ENCODE measurements around the gene ANP32E. TPM values are rescaled to one million over a fixed set of nuclear protein-coding genes. Genes with fewer than 3 reads are reported as not detected.

Gene ANP32E
- total RNA-seq, 1 experiment from 2014 or later: 63.3 TPM

DNA sequence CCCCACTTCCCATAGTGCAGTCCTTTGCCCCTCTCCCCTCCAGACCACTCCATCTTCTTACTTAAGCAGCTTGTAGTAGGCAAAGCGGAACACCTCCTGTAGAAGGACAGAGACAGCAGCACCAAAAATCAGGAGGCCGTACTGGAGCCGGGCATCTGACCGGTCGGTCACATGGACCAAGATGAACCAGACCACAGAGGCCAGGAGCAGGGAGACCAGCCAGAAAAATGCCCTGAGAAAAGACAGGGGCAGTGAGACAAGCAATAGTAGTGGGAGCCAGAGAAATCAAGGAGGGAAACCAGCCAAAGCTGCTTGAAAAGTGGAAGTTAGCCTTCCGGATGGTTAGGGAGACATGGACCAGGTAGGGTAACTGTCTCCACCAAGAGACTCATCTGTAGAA, 32.0 kb upstream of the ANP32E start:
- H3K4me2 ChIP-seq: peak overlapping the region; percentile 100
- 0 out of 2 replicates have a peak, but pooled peaks cover 4% of the 10 kb centered on the region for H4K20me1 ChIP-seq (ENCODE audit: insufficient read depth)
- peaks cover 33% of the 10 kb centered on the region for H3K4me1 ChIP-seq (replicated peaks; ENCODE audit: insufficient read depth)
- H3K9me2 ChIP-seq (ENCODE audit: insufficient read depth): no peaks in the 10 kb centered on the region
- no peak for DNase-seq
- TF ChIP-seq, protein P1, sequence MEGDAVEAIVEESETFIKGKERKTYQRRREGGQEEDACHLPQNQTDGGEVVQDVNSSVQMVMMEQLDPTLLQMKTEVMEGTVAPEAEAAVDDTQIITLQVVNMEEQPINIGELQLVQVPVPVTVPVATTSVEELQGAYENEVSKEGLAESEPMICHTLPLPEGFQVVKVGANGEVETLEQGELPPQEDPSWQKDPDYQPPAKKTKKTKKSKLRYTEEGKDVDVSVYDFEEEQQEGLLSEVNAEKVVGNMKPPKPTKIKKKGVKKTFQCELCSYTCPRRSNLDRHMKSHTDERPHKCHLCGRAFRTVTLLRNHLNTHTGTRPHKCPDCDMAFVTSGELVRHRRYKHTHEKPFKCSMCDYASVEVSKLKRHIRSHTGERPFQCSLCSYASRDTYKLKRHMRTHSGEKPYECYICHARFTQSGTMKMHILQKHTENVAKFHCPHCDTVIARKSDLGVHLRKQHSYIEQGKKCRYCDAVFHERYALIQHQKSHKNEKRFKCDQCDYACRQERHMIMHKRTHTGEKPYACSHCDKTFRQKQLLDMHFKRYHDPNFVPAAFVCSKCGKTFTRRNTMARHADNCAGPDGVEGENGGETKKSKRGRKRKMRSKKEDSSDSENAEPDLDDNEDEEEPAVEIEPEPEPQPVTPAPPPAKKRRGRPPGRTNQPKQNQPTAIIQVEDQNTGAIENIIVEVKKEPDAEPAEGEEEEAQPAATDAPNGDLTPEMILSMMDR (conservative IDR thresholded peaks at IDR 0.05): no peak
- TF ChIP-seq EZH2 (IDR thresholded peaks at IDR 0.05; ENCODE audit: low read depth): no peak
- no TSS peak for BruUV-seq (replicated peaks)
- H3K27me3 ChIP-seq (ENCODE audit: insufficient read depth, low read depth): no peaks in the 10 kb centered on the region
- POLR2A ChIA-PET (ENCODE audit: unreplicated experiment): interaction anchor here (0.7 kb wide), 1 partner anchor 34 kb away, joined by 5 read pairs; no protein-coding TSS in a partner anchor
- peak overlapping the region; percentile 87 for H3K4me3 ChIP-seq
- H3K9me3 ChIP-seq (ENCODE audit: insufficient read depth, low read depth): no peaks in the 10 kb centered on the region
- 0 out of 2 replicates have a peak overlapping the region, but pooled peaks have one; percentile 79 for H3K27ac ChIP-seq
- intact Hi-C loops (cut with micrococcal nuclease; ENCODE audit: unreplicated experiment): loop anchor here (10.0 kb wide), 1 partner anchor 297 kb away; no protein-coding TSS in a partner anchor
- H3K36me3 ChIP-seq (ENCODE audit: low read depth): peaks cover 17% of the 10 kb centered on the region
- peak overlapping the region; percentile 86; the same call in 1 of the 2 replicates for H2AFZ ChIP-seq
- CTCF ChIA-PET: no interaction called here
- peaks cover 35% of the 10 kb centered on the region for H3F3A ChIP-seq (ENCODE audit: insufficient read depth, low read depth)
- H3K79me2 ChIP-seq (ENCODE audit: low read depth): peaks cover 23% of the 10 kb centered on the region

DNA sequence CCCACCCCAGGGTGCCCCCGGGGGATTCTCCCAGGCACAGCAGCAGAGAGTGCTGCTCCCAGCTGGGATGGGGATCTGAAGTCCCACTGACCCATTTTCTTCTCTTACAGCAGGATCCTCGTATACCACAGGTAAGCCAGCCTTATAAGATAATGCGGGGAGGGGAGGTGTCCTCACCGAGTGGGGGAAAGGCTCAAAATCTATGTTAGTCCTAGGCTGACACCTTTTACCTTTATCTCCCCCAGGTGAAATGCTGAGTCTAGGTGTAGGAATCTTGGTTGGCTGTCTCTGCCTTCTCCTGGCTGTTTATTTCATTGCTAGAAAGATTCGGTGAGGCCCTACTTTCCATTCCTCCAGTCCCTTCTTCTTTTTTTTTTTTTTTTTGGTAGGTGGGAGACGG, 27.6 kb upstream of the ANP32E start:
- Histone ChIP-seq H3F3A (ENCODE audit: insufficient read depth, low read depth) (peaks cover 60% of the 10 kb centered on the region), H3K36me3 (ENCODE audit: low read depth) (peaks cover 17% of the 10 kb centered on the region), H3K4me1 (replicated peaks; ENCODE audit: insufficient read depth) (peaks cover 67% of the 10 kb centered on the region), H2AFZ (no peak overlapping the region), H3K9me2 (ENCODE audit: insufficient read depth) (no peaks in the 10 kb centered on the region), H3K9me3 (ENCODE audit: insufficient read depth, low read depth) (no peaks in the 10 kb centered on the region), H3K4me2 (peak overlapping the region; percentile 60), H3K27me3 (ENCODE audit: insufficient read depth, low read depth) (no peaks in the 10 kb centered on the region), H4K20me1 (ENCODE audit: insufficient read depth) (0 out of 2 replicates have a peak, but pooled peaks cover 4% of the 10 kb centered on the region), H3K79me2 (ENCODE audit: low read depth) (peaks cover 20% of the 10 kb centered on the region), H3K27ac (peak overlapping the region; percentile 83), H3K4me3 (no peak overlapping the region)
- no peak for DNase-seq
- CTCF ChIA-PET: interaction anchor here (1.1 kb wide), 1 partner anchor 18 kb away, joined by 3 read pairs; no protein-coding TSS in a partner anchor
- intact Hi-C loops (cut with micrococcal nuclease; ENCODE audit: unreplicated experiment): loop anchor here (10.0 kb wide), 1 partner anchor 301 kb away; no protein-coding TSS in a partner anchor
- POLR2A ChIA-PET (ENCODE audit: unreplicated experiment): interaction anchor here (0.6 kb wide), 3 partner anchors 80 to 1279 kb away, joined by 3 to 11 read pairs (median 4); no protein-coding TSS in a partner anchor
- no TSS peak for BruUV-seq (replicated peaks)
- no peak for TF ChIP-seq EZH2 (IDR thresholded peaks at IDR 0.05; ENCODE audit: low read depth)
- TF ChIP-seq, protein P1 (conservative IDR thresholded peaks at IDR 0.05): no peak

DNA sequence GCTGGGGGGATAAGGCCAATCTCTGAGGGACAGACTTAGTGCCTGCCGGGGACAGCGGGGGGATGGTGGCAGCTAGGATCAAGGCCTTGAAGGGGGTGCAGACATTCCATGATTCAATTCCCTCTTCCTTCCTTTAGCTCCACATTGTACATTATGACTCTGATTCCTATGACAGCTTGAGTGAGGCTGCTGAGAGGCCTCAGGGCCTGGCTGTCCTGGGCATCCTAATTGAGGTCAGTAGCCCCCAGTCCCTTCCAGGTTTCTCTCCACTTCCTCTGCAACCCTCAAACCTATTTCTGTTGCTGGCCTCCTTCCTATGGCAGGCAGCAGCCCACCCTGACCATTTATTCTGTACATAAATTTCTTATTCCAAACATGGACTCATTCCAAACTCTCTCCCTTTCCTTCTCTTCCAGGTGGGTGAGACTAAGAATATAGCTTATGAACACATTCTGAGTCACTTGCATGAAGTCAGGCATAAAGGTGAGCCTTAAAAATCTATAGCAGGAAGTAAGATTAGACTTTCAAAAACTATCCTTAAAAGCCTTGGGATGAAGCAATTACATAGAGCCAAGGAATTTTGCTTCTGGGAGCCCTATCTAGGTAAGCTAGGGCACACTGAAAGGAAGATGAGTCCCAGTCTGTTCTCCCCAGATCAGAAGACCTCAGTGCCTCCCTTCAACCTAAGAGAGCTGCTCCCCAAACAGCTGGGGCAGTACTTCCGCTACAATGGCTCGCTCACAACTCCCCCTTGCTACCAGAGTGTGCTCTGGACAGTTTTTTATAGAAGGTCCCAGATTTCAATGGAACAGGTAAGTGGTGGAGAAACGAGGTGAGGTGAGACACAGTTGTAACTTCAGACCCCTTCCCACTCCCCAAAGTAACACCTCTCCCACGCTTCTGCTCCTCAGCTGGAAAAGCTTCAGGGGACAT, 26.7 kb upstream of the ANP32E start:
- Histone ChIP-seq H3K4me1 (replicated peaks; ENCODE audit: insufficient read depth) (peaks cover 66% of the 10 kb centered on the region), H2AFZ (no peak overlapping the region), H3K79me2 (ENCODE audit: low read depth) (peaks cover 11% of the 10 kb centered on the region), H3K27me3 (ENCODE audit: insufficient read depth, low read depth) (no peaks in the 10 kb centered on the region), H3K9me2 (ENCODE audit: insufficient read depth) (no peaks in the 10 kb centered on the region), H3K9me3 (ENCODE audit: insufficient read depth, low read depth) (no peaks in the 10 kb centered on the region), H3K4me3 (no peak overlapping the region; the same call in 1 of the 2 replicates), H3F3A (ENCODE audit: insufficient read depth, low read depth) (peaks cover 60% of the 10 kb centered on the region), H3K27ac (peak overlapping the region; percentile 83), H3K4me2 (peak overlapping the region; percentile 60), H4K20me1 (ENCODE audit: insufficient read depth) (0 out of 2 replicates have a peak, but pooled peaks cover under 1% of the 10 kb centered on the region), H3K36me3 (ENCODE audit: low read depth) (peaks cover 17% of the 10 kb centered on the region)
- peak; percentile 9 to 92 for DNase-seq
- BruUV-seq (replicated peaks): no TSS peak
- ChIA-PET CTCF (interaction anchor here (0.6 to 1.1 kb wide), 3 partner anchors 10 to 334 kb away, joined by 3 read pairs; partner anchors contain the start of gene C1orf54), POLR2A (ENCODE audit: unreplicated experiment) (interaction anchor here (0.5 to 0.7 kb wide), 11 partner anchors 22 to 1280 kb away, joined by 3 to 16 read pairs (median 3); partner anchors contain the start of gene MCL1)
- intact Hi-C loops (cut with micrococcal nuclease; ENCODE audit: unreplicated experiment): loop anchor here (10.0 kb wide), 1 partner anchor 302 kb away; no protein-coding TSS in a partner anchor
- TF ChIP-seq, protein P1 (conservative IDR thresholded peaks at IDR 0.05): no peak
- TF ChIP-seq EZH2 (IDR thresholded peaks at IDR 0.05; ENCODE audit: low read depth): no peak

All from PC-9 (cell line).